IMR-90 (cell line): ENCODE data around the gene RAB23. TPM values are rescaled to one million over a fixed set of nuclear protein-coding genes. Genes with fewer than 3 reads are reported as not detected.
A peak's percentile ranks its signal among the peaks of the same experiment; 100 is the strongest.

Source experiments
- ATAC-seq: fragments of 200-7000 bp; cut with Tn5 transposase; 2 replicates; pipeline ENCODE4 v1.9.1; 2020; ENCODE audit warnings: low read depth, mild to moderate bottlenecking, moderate library complexity
- BruUV-seq: library from RNA; stranded (reverse); fragments of 400-500 nt; replicated peaks from 2 replicates; lab custom pipeline; 2021; lab: Mats Ljungman, UMichigan
- CTCF ChIA-PET: fragments of 300-600 bp; formaldehyde crosslinking; extraction: SDS; loops from one replicate; lab custom pipeline; 2021; ENCODE audit warnings: antibody characterized with exemption; lab: Yijun Ruan, JAX
- POLR2A ChIA-PET: fragments of 300-600 bp; sonication (Branson Sonifier 250); formaldehyde crosslinking; loops from one replicate; lab custom pipeline; 2022; ENCODE audit warnings: antibody characterized with exemption; ENCODE audit not compliant: unreplicated experiment; lab: Charles Lee
- DNase-seq: peaks from one replicate; pipeline ENCODE4 v3.0.0; 2013
- H2AFZ ChIP-seq: replicated peaks from 2 replicates; pipeline ENCODE3; 2013; ENCODE audit warnings: low read length, mild to moderate bottlenecking; ENCODE audit not compliant: poor library complexity
- H2AK5ac ChIP-seq: 2 replicates; pipeline ENCODE4 v1.6.1; 2013; ENCODE audit warnings: low read depth, low read length, inconsistent platforms
- H2AK9ac ChIP-seq: replicated peaks from 2 replicates; pipeline ENCODE3; 2013; ENCODE audit warnings: mild to moderate bottlenecking, low read depth, low read length, moderate library complexity; ENCODE audit not compliant: poor library complexity
- H2BK120ac ChIP-seq: 2 replicates; pipeline ENCODE4 v1.6.1; 2013; ENCODE audit warnings: low read depth, low read length, inconsistent platforms
- H2BK15ac ChIP-seq: 3 replicates; pipeline ENCODE4 v1.6.1; 2013; ENCODE audit warnings: low read depth, low read length, inconsistent platforms
- H2BK20ac ChIP-seq: 2 replicates; pipeline ENCODE4 v1.6.1; 2013; ENCODE audit warnings: low read depth, mild to moderate bottlenecking, inconsistent platforms, low read length, moderate library complexity
- H2BK5ac ChIP-seq: 2 replicates; pipeline ENCODE4 v1.6.1; 2013; ENCODE audit warnings: mild to moderate bottlenecking, low read depth, low read length, inconsistent platforms; ENCODE audit not compliant: poor library complexity, severe bottlenecking
- H3K14ac ChIP-seq: replicated peaks from 2 replicates; pipeline ENCODE4 v1.6.1; 2013; ENCODE audit warnings: low read depth, low read length, inconsistent platforms
- H3K18ac ChIP-seq: 2 replicates; pipeline ENCODE4 v1.6.1; 2013; ENCODE audit warnings: low read depth, low read length, control low read depth
- H3K23ac ChIP-seq: 2 replicates; pipeline ENCODE4 v1.6.1; 2013; ENCODE audit warnings: low read depth, low read length, inconsistent platforms
- H3K27ac ChIP-seq: 2 replicates; pipeline ENCODE4 v1.5.1; 2013; ENCODE audit warnings: mild to moderate bottlenecking, control low read depth, low read length; ENCODE audit not compliant: insufficient read depth
- H3K27me3 ChIP-seq: 2 replicates; pipeline ENCODE4 v1.6.1; 2013; ENCODE audit warnings: low read length; ENCODE audit not compliant: control insufficient read depth, insufficient read depth
- H3K36me3 ChIP-seq: 2 replicates; pipeline ENCODE4 v1.6.1; 2013; ENCODE audit warnings: low read length, mixed read lengths; ENCODE audit not compliant: control insufficient read depth, insufficient read depth
- H3K4ac ChIP-seq: 2 replicates; pipeline ENCODE4 v1.6.1; 2013; ENCODE audit warnings: low read depth, low read length, inconsistent platforms
- H3K4me1 ChIP-seq: 2 replicates; pipeline ENCODE4 v1.6.1; 2013; ENCODE audit warnings: low read length, mixed read lengths; ENCODE audit not compliant: control insufficient read depth, insufficient read depth
- H3K4me2 ChIP-seq: 2 replicates; pipeline ENCODE4 v1.6.1; 2013; ENCODE audit warnings: low read depth, mild to moderate bottlenecking, control low read depth, low read length, moderate library complexity
- H3K4me3 ChIP-seq: 2 replicates; pipeline ENCODE4 v1.5.1; 2013; ENCODE audit warnings: low read depth, mild to moderate bottlenecking, control low read depth, low read length, moderate library complexity; ENCODE audit not compliant: insufficient read depth
- H3K56ac ChIP-seq: 2 replicates; pipeline ENCODE4 v1.6.1; 2013; ENCODE audit warnings: low read length, inconsistent platforms; ENCODE audit not compliant: insufficient read depth; ENCODE audit errors: extremely low read depth
- H3K79me1 ChIP-seq, 2 experiments: 2 replicates each; pipeline ENCODE4 v1.6.1; 2013; ENCODE audit warnings: low read length in 2 of 2, inconsistent platforms in 1 of 2, low read depth in 1 of 2
- H3K9ac ChIP-seq: 2 replicates; pipeline ENCODE4 v1.6.1; 2013; ENCODE audit warnings: low read depth, low read length, control low read depth
- H3K9me1 ChIP-seq: 2 replicates; pipeline ENCODE4 v1.6.1; 2013; ENCODE audit warnings: low read length, inconsistent platforms; ENCODE audit not compliant: insufficient read depth
- H3K9me3 ChIP-seq: 2 replicates; pipeline ENCODE4 v1.6.1; 2013; ENCODE audit warnings: low read length; ENCODE audit not compliant: control insufficient read depth, insufficient read depth
- H4K20me1 ChIP-seq: 2 replicates; pipeline ENCODE4 v1.6.1; 2013; ENCODE audit warnings: low read length, inconsistent platforms; ENCODE audit not compliant: insufficient read depth
- H4K5ac ChIP-seq: 2 replicates; pipeline ENCODE4 v1.6.1; 2013; ENCODE audit warnings: mild to moderate bottlenecking, low read depth, low read length, control low read depth
- H4K8ac ChIP-seq, 2 experiments: 2 replicates each; pipeline ENCODE4 v1.6.1; 2013; ENCODE audit warnings: low read depth in 2 of 2, low read length in 2 of 2, control low read depth in 1 of 2, inconsistent platforms in 1 of 2
- H4K91ac ChIP-seq: 2 replicates; pipeline ENCODE4 v1.6.1; 2013; ENCODE audit warnings: low read depth, low read length, inconsistent platforms; ENCODE audit not compliant: insufficient read depth
- BHLHE40 ChIP-seq: fragments of 150-350 bp; IDR thresholded peaks from 2 replicates; pipeline ENCODE4 v1.6.1; 2016; ENCODE audit warnings: mild to moderate bottlenecking, low read depth, low read length
- CHD1 ChIP-seq: IDR thresholded peaks from 2 replicates; pipeline ENCODE4 v1.6.1; 2012; ENCODE audit warnings: low read depth, low read length, improper control_type of control experiment
- MAFK ChIP-seq: IDR thresholded peaks from 2 replicates; pipeline ENCODE4 v1.6.1; 2012; ENCODE audit warnings: low read depth, low read length, improper control_type of control experiment
- MAZ ChIP-seq: IDR thresholded peaks from 2 replicates; pipeline ENCODE4 v1.6.1; 2012; ENCODE audit warnings: low read depth, mild to moderate bottlenecking, low read length, improper control_type of control experiment, moderate library complexity, borderline replicate concordance
- MXI1 ChIP-seq: IDR thresholded peaks from 2 replicates; pipeline ENCODE4 v1.6.1; 2012; ENCODE audit warnings: low read depth, mild to moderate bottlenecking, low read length, moderate library complexity, borderline replicate concordance
- POLR2A ChIP-seq: IDR thresholded peaks from 2 replicates; pipeline ENCODE4 v1.6.1; 2012; ENCODE audit warnings: mild to moderate bottlenecking, low read depth, low read length
- RCOR1 ChIP-seq: IDR thresholded peaks from 2 replicates; pipeline ENCODE4 v1.6.1; 2012; ENCODE audit warnings: mild to moderate bottlenecking, low read length, improper control_type of control experiment; ENCODE audit not compliant: insufficient replicate concordance
- SMC3 ChIP-seq: fragments of 150-350 bp; IDR thresholded peaks from 2 replicates; pipeline ENCODE4 v1.6.1; 2016; ENCODE audit warnings: low read depth, mild to moderate bottlenecking, antibody characterized with exemption, low read length, moderate library complexity
- WGBS, 2 experiments: methylation state at CpG; one replicate each; pipeline versions ENCODE4 v1.1.5 to v1.1.7; 2013; ENCODE audit warnings: missing lambda C conversion rate in 2 of 2; ENCODE audit not compliant: insufficient read length in 1 of 2; ENCODE audit errors: extremely low coverage in 2 of 2; 5-methylcytosine and 5-hydroxymethylcytosine counted together
- dilution Hi-C: fragments of 300-500 bp; cut with HindIII; formaldehyde crosslinking; loops from one replicate; pipeline ENCODE4 v1.14.3; 2018; ENCODE audit warnings: low sequenced_read_pairs; ENCODE audit not compliant: unreplicated experiment
- in situ Hi-C: fragments of 300-500 bp; cut with MboI; formaldehyde crosslinking; loops from 3 replicates; pipeline ENCODE4 v1.14.3; 2019; ENCODE audit warnings: low sequenced_read_pairs, inconsistent platforms, mixed read lengths
- intact Hi-C: fragments of 100-400 bp; cut with micrococcal nuclease; formaldehyde crosslinking; loops from 2 replicates; pipeline ENCODE4 v1.10.0; 2022
- polyA plus RNA-seq, 3 experiments: library from polyadenylated mRNA; depleted of rRNA; stranded (reverse); fragments of >200 nt; gene quantifications; 2 replicates each; pipeline ENCODE4 v1.2.3, GENCODE V29; 2012; ENCODE audit warnings: low replicate concordance in 1 of 3
- total RNA-seq: library from RNA; depleted of rRNA; stranded (reverse); fragments of >200 nt; gene quantifications from 2 replicates; pipeline ENCODE4 v1.2.3, GENCODE V29; 2012
- TF ChIP-seq, protein P1 (sequence below): conservative IDR thresholded peaks from 2 replicates; pipeline ENCODE4 v1.5.1; 2012; ENCODE audit warnings: mild to moderate bottlenecking, low read depth, low read length, improper control_type of control experiment
- TF ChIP-seq, protein P2 (sequence below): fragments of 150-350 bp; IDR thresholded peaks from 2 replicates; pipeline ENCODE4 v1.6.1; 2016; ENCODE audit warnings: low read depth, mild to moderate bottlenecking, low read length, moderate library complexity, borderline replicate concordance

Gene RAB23
- total and polyA plus RNA-seq, 2 of the 4 experiments (the other 2 are of a cell fraction), result 10.8 to 13.3 TPM

DNA sequence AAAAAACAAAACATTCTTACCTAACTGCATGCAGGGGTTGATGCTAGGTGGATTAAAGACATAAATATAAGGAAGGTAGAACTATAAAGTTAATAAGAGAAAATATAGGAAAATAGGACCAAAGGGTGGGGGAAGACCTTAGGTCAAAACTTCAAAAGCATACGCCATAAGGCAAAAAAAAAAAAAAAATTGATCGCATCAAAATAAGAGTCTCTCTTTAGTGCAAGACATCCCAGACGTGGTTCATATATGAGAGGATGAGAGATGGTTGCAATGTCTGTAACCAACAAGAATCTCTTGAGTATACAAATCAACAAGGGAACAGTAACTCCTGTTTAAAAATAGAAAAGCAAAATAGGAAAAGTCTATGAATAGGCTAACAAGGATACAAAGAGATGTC is 41.5 kb downstream of the RAB23 start (continued):
- TF ChIP-seq, protein P1, sequence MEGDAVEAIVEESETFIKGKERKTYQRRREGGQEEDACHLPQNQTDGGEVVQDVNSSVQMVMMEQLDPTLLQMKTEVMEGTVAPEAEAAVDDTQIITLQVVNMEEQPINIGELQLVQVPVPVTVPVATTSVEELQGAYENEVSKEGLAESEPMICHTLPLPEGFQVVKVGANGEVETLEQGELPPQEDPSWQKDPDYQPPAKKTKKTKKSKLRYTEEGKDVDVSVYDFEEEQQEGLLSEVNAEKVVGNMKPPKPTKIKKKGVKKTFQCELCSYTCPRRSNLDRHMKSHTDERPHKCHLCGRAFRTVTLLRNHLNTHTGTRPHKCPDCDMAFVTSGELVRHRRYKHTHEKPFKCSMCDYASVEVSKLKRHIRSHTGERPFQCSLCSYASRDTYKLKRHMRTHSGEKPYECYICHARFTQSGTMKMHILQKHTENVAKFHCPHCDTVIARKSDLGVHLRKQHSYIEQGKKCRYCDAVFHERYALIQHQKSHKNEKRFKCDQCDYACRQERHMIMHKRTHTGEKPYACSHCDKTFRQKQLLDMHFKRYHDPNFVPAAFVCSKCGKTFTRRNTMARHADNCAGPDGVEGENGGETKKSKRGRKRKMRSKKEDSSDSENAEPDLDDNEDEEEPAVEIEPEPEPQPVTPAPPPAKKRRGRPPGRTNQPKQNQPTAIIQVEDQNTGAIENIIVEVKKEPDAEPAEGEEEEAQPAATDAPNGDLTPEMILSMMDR, result no peak
- TF ChIP-seq CHD1, result no peak
- no peak for TF ChIP-seq POLR2A

DNA sequence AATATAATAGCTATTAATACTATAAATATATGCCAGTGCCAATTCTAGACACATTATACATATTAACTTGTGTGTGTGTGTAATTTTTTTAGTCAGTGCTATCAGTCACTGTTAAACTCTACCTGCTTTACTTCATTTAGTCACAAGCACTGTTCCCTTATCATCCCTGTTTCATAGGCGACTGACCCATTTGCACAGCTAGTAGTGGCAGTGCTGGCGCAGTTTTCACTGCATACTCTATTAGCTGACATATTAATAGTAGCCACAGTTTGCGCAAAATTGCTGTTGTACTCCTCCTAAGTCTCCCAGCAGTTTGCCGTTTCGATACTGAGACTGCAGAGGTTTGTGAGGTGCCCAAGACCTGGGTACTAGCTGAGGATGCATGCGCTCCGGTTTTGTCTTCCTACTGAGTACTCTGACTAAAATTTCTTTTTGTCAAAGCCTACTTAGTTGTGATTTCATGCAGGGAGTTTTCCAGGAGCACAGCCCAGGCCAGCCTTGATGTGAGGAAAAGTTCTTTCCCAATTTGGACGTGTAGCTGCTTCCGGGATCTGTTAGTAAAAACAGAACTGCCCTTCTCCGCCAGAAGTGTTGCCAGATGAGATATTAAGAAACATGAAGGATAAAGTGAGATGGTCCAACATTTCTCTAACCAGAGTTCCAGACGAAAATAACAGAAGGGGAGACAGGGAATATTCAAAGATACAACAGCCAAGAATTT is 44.4 kb downstream of the RAB23 start:
- H3K27me3 ChIP-seq, result no peaks in the 10 kb centered on the region
- no peak overlapping the region; the same call in 1 of the 2 replicates for H3K18ac ChIP-seq
- peaks cover 13% of the 10 kb centered on the region for H3K9me1 ChIP-seq
- peak overlapping the region; percentile 6 to 37; a peak in 2 of 4 replicates for H4K8ac ChIP-seq
- H3K79me1 ChIP-seq, result peaks cover 0 to 47% of the 10 kb centered on the region in 2 experiments; a peak in 3 of 4 replicates
- H3K27ac ChIP-seq, result peak overlapping the region; percentile 57; the same call in 1 of the 2 replicates
- ChIA-PET POLR2A (interaction anchor here (0.6 kb wide), 1 partner anchor 25 kb away, joined by 4 read pairs; no protein-coding TSS in a partner anchor), CTCF (no interaction called here)
- peak; percentile 6 for ATAC-seq
- peaks cover 21% of the 10 kb centered on the region for H3K36me3 ChIP-seq
- peak overlapping the region; percentile 44 for H3K4ac ChIP-seq
- dilution Hi-C loops (no loop called here), in situ Hi-C loops (no loop called here), intact Hi-C loops (no loop called here)
- no peak overlapping the region for H2BK120ac ChIP-seq
- H4K5ac ChIP-seq, result no peak overlapping the region
- peaks cover 20% of the 10 kb centered on the region for H3K4me1 ChIP-seq
- peak overlapping the region; percentile 53 for H3K14ac ChIP-seq
- H4K91ac ChIP-seq, result 0 out of 2 replicates have a peak overlapping the region, but pooled peaks have one; percentile 13
- H2BK5ac ChIP-seq, result peak overlapping the region; percentile 47
- H2AFZ ChIP-seq, result no peak overlapping the region
- no peak overlapping the region for H2AK9ac ChIP-seq
- no TSS peak for BruUV-seq
- peak overlapping the region; percentile 10; the same call in 1 of the 2 replicates for H2AK5ac ChIP-seq
- peak; percentile 30 for DNase-seq
- no peak overlapping the region for H3K4me3 ChIP-seq
- 75% methylated on average over 4 of the region's 11 CpGs; no CpG with 5 or more reads in 1 of the 2 experiments for WGBS, 2 experiments
- peak overlapping the region; percentile 43 for H3K9ac ChIP-seq
- no peaks in the 10 kb centered on the region for H3K9me3 ChIP-seq
- peak overlapping the region; percentile 60 for H3K4me2 ChIP-seq
- H4K20me1 ChIP-seq, result peaks cover 55% of the 10 kb centered on the region
- no peak overlapping the region for H2BK15ac ChIP-seq
- no peak overlapping the region for H3K56ac ChIP-seq
- peak overlapping the region; percentile 36; the same call in 1 of the 2 replicates for H3K23ac ChIP-seq
- H2BK20ac ChIP-seq, result no peak overlapping the region
- TF ChIP-seq MAFK (no peak), SMC3 (no peak), MXI1 (no peak), RCOR1 (no peak), MAZ (no peak), CHD1 (no peak), BHLHE40 (no peak)
- TF ChIP-seq, protein P2, sequence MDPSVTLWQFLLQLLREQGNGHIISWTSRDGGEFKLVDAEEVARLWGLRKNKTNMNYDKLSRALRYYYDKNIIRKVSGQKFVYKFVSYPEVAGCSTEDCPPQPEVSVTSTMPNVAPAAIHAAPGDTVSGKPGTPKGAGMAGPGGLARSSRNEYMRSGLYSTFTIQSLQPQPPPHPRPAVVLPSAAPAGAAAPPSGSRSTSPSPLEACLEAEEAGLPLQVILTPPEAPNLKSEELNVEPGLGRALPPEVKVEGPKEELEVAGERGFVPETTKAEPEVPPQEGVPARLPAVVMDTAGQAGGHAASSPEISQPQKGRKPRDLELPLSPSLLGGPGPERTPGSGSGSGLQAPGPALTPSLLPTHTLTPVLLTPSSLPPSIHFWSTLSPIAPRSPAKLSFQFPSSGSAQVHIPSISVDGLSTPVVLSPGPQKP, result no peak
